GM04503 (cell line): ENCODE measurements around the gene GPR148.

Source experiments
- DNase-seq: peaks from one replicate; pipeline ENCODE4 v3.0.0-alpha.2; 2012; ENCODE audit warnings: low read depth

GPR148 gene

GRCh38 chr2:130769343-130769907 is 40.6 kb downstream of the GPR148 start:
- DNase-seq = no peak

GRCh38 chr2:130776550-130776949 is 47.7 kb downstream of the GPR148 start:
- no peak for DNase-seq

- no peak for DNase-seq
These were observed 49.9 kb downstream of the GPR148 start for GRCh38 chr2:130778781-130779180.
